SU-DHL-6 (cell line): Measurements from ENCODE around the gene CCRL2.

Experiments used
- EZH2phosphoT487 ChIP-seq: fragments of 200-600 bp; sonication (generic), shearing (Covaris generic); conservative IDR thresholded peaks from 2 replicates; pipeline ENCODE4 v1.6.1; 2018; ENCODE audit warnings: mild to moderate bottlenecking, antibody characterized with exemption, low read length, moderate library complexity, mixed read lengths
- TF ChIP-seq, protein P1 (sequence below): fragments of 200-600 bp; sonication (generic); IDR thresholded peaks from one replicate; pipeline ENCODE4 v1.5.1; 2017; ENCODE audit warnings: antibody characterized with exemption, mild to moderate bottlenecking, low read length, moderate library complexity; ENCODE audit not compliant: insufficient read depth, poor library complexity, severe bottlenecking

GRCh38 chr3:46454209-46454595, 47.1 kb downstream of the CCRL2 start:
- TF ChIP-seq, protein P1, sequence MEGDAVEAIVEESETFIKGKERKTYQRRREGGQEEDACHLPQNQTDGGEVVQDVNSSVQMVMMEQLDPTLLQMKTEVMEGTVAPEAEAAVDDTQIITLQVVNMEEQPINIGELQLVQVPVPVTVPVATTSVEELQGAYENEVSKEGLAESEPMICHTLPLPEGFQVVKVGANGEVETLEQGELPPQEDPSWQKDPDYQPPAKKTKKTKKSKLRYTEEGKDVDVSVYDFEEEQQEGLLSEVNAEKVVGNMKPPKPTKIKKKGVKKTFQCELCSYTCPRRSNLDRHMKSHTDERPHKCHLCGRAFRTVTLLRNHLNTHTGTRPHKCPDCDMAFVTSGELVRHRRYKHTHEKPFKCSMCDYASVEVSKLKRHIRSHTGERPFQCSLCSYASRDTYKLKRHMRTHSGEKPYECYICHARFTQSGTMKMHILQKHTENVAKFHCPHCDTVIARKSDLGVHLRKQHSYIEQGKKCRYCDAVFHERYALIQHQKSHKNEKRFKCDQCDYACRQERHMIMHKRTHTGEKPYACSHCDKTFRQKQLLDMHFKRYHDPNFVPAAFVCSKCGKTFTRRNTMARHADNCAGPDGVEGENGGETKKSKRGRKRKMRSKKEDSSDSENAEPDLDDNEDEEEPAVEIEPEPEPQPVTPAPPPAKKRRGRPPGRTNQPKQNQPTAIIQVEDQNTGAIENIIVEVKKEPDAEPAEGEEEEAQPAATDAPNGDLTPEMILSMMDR, result no peak
- TF ChIP-seq EZH2phosphoT487, result no peak
